WTC11 (cell line): ENCODE measurements around the gene TINAGL1. TPM values are rescaled to one million over a fixed set of nuclear protein-coding genes. Genes with fewer than 3 reads are reported as not detected.
A peak's percentile ranks its signal among the peaks of the same experiment; 100 is the strongest.

ENCODE experiments used
- ATAC-seq: fragments of 200-7000 bp; cut with Tn5 transposase; 2 replicates; pipeline ENCODE4 v1.10.0; 2021; ENCODE audit warnings: mild to moderate bottlenecking, moderate library complexity
- CTCF ChIA-PET: fragments of 300-600 bp; sonication (Branson Sonifier 250); formaldehyde crosslinking; loops from one replicate; lab custom pipeline; 2021; ENCODE audit warnings: antibody characterized with exemption; lab: Charles Lee
- POLR2A ChIA-PET: fragments of 350-600 bp; sonication (Branson Sonifier 250); formaldehyde crosslinking; loops from one replicate; lab custom pipeline; 2021; ENCODE audit warnings: antibody characterized with exemption; lab: Charles Lee
- DNase-seq: peaks from one replicate; pipeline ENCODE4 v3.0.0; 2021; ENCODE audit warnings: low spot score
- H3K27ac Mint-ChIP-seq: 2 replicates; pipeline ENCODE4 v1.8.0; 2021; ENCODE audit warnings: mixed read lengths
- H3K27me3 Mint-ChIP-seq: 2 replicates; pipeline ENCODE4 v1.8.0; 2021; ENCODE audit warnings: low read depth, mild to moderate bottlenecking, moderate library complexity, mixed read lengths
- H3K36me3 Mint-ChIP-seq: 2 replicates; pipeline ENCODE4 v1.8.0; 2021; ENCODE audit warnings: mixed read lengths
- H3K4me1 Mint-ChIP-seq: 2 replicates; pipeline ENCODE4 v1.8.0; 2022; ENCODE audit warnings: mixed read lengths
- H3K4me3 Mint-ChIP-seq: 2 replicates; pipeline ENCODE4 v1.8.0; 2021; ENCODE audit warnings: mild to moderate bottlenecking, moderate library complexity, mixed read lengths
- H3K9me3 Mint-ChIP-seq: 2 replicates; pipeline ENCODE4 v1.8.0; 2021; ENCODE audit warnings: mixed read lengths
- AFF4 ChIP-seq: sonication (generic); formaldehyde crosslinking; IDR thresholded peaks from 2 replicates; pipeline ENCODE4 v1.8.1; 2023; ENCODE audit warnings: mild to moderate bottlenecking, missing genetic modification reagents, borderline replicate concordance
- AR ChIP-seq: fragments of 250-450 bp; sonication (Bioruptor Pico); IDR thresholded peaks from 2 replicates; pipeline ENCODE4 v1.9.0; 2021; ENCODE audit warnings: mild to moderate bottlenecking
- ATF1 ChIP-seq: sonication (generic); formaldehyde crosslinking; IDR thresholded peaks from 2 replicates; pipeline ENCODE4 v1.8.1; 2023; ENCODE audit warnings: mild to moderate bottlenecking, moderate library complexity, missing genetic modification reagents
- ATF2 ChIP-seq: sonication (generic); formaldehyde crosslinking; IDR thresholded peaks from 2 replicates; pipeline ENCODE4 v1.8.1; 2022; ENCODE audit warnings: low read depth, missing genetic modification reagents, borderline replicate concordance
- CBFB ChIP-seq: sonication (generic); formaldehyde crosslinking; IDR thresholded peaks from 2 replicates; pipeline ENCODE4 v1.8.1; 2022; ENCODE audit warnings: mild to moderate bottlenecking, low read depth, missing genetic modification reagents
- CREM ChIP-seq: sonication (generic); formaldehyde crosslinking; IDR thresholded peaks from 2 replicates; pipeline ENCODE4 v1.8.1; 2022; ENCODE audit warnings: mild to moderate bottlenecking, missing genetic modification reagents, moderate library complexity
- E2F5 ChIP-seq: sonication (generic); formaldehyde crosslinking; IDR thresholded peaks from 2 replicates; pipeline ENCODE4 v1.8.1; 2022; ENCODE audit warnings: mild to moderate bottlenecking, moderate library complexity, missing genetic modification reagents
- EMX1 ChIP-seq: fragments of 250-450 bp; sonication (Bioruptor Pico); IDR thresholded peaks from 2 replicates; pipeline ENCODE4 v1.8.0; 2021; ENCODE audit warnings: mild to moderate bottlenecking
- GRHL2 ChIP-seq: fragments of 250-450 bp; sonication (Bioruptor Pico); IDR thresholded peaks from 2 replicates; pipeline ENCODE4 v1.8.0; 2022; ENCODE audit warnings: mild to moderate bottlenecking, moderate library complexity; ENCODE audit not compliant: insufficient replicate concordance, severe bottlenecking
- NFATC4 ChIP-seq: fragments of 250-450 bp; sonication (Bioruptor Pico); IDR thresholded peaks from 2 replicates; pipeline ENCODE4 v1.9.0; 2021; ENCODE audit warnings: mild to moderate bottlenecking
- NR2C2 ChIP-seq: sonication (generic); formaldehyde crosslinking; IDR thresholded peaks from 2 replicates; pipeline ENCODE4 v1.8.0; 2022; ENCODE audit warnings: mild to moderate bottlenecking, missing genetic modification reagents
- SOX15 ChIP-seq: fragments of 250-450 bp; sonication (Bioruptor Pico); IDR thresholded peaks from 2 replicates; pipeline ENCODE4 v1.9.0; 2021; ENCODE audit warnings: mild to moderate bottlenecking
- STAT6 ChIP-seq: sonication (generic); formaldehyde crosslinking; conservative IDR thresholded peaks from 2 replicates; pipeline ENCODE4 v1.8.1; 2023; ENCODE audit warnings: mild to moderate bottlenecking, low read depth, missing genetic modification reagents, moderate library complexity
- TP53 ChIP-seq: sonication (generic); formaldehyde crosslinking; IDR thresholded peaks from 2 replicates; pipeline ENCODE4 v1.8.1; 2023; ENCODE audit warnings: mild to moderate bottlenecking, missing genetic modification reagents
- ZBTB43 ChIP-seq: sonication (generic); formaldehyde crosslinking; IDR thresholded peaks from 2 replicates; pipeline ENCODE4 v1.8.1; 2023; ENCODE audit warnings: mild to moderate bottlenecking, missing genetic modification reagents
- ZNF232 ChIP-seq: sonication (generic); formaldehyde crosslinking; IDR thresholded peaks from 2 replicates; pipeline ENCODE4 v1.8.0; 2022; ENCODE audit warnings: mild to moderate bottlenecking, missing genetic modification reagents
- ZNF263 ChIP-seq: sonication (generic); formaldehyde crosslinking; IDR thresholded peaks from 2 replicates; pipeline ENCODE4 v1.8.1; 2022; ENCODE audit warnings: low read depth, mild to moderate bottlenecking, moderate library complexity, missing genetic modification reagents
- ZSCAN18 ChIP-seq: fragments of 250-450 bp; sonication (Bioruptor Pico); IDR thresholded peaks from 2 replicates; pipeline ENCODE4 v2.1.2; 2022; ENCODE audit warnings: mild to moderate bottlenecking, moderate library complexity
- total RNA-seq: library from RNA; stranded (reverse); gene quantifications from 3 replicates; pipeline ENCODE4 v1.2.3, GENCODE V29; 2021

TINAGL1 gene
- total RNA-seq, 1 experiment from 2014 or later: 7.2 TPM

GRCh38 chr1:31625561-31626222 lies 49.4 kb downstream of the TINAGL1 start (continued):
- TF ChIP-seq SOX15 (no peak), NFATC4 (CRISPR knock-in tag) (no peak), ZBTB43 (CRISPR knock-in tag) (no peak), CREM (CRISPR knock-in tag) (no peak)

- ChIA-PET CTCF (interaction anchor here (0.8 to 2.8 kb wide), 4 partner anchors 9 to 162 kb away, joined by 3 to 14 read pairs (median 4); partner anchors contain the start of gene HCRTR1), POLR2A (no interaction called here)
- Mint-ChIP-seq H3K4me3 (no peak overlapping the region), H3K27ac (no peak overlapping the region; the same call in 1 of the 2 replicates), H3K27me3 (no peaks in the 10 kb centered on the region), H3K4me1 (0 out of 2 replicates have a peak, but pooled peaks cover 4% of the 10 kb centered on the region), H3K9me3 (no peaks in the 10 kb centered on the region), H3K36me3 (peaks cover 17% of the 10 kb centered on the region)
- ATAC-seq (peak; percentile 50), DNase-seq (no peak)
- no peak for TF ChIP-seq GRHL2 (CRISPR knock-in tag)
- no peak for TF ChIP-seq CBFB (CRISPR knock-in tag)
- TF ChIP-seq TP53 (CRISPR knock-in tag): no peak
- TF ChIP-seq NR2C2 (CRISPR knock-in tag): no peak
- TF ChIP-seq ATF2 (CRISPR knock-in tag): no peak
- no peak for TF ChIP-seq EMX1
- TF ChIP-seq AFF4 (CRISPR knock-in tag): no peak
- no peak for TF ChIP-seq AR (CRISPR knock-in tag)
- no peak for TF ChIP-seq E2F5 (CRISPR knock-in tag)
- no peak for TF ChIP-seq ZNF263 (CRISPR knock-in tag)
- no peak for TF ChIP-seq ATF1 (CRISPR knock-in tag)
- no peak for TF ChIP-seq STAT6 (CRISPR knock-in tag)
- no peak for TF ChIP-seq ZSCAN18
- TF ChIP-seq ZNF232 (CRISPR knock-in tag): no peak
Measured at GRCh38 chr1:31626223-31627207, 50.2 kb downstream of the TINAGL1 start.
